ENCODE measurements around the gene ABCC1.

ABCC1 gene

DNA sequence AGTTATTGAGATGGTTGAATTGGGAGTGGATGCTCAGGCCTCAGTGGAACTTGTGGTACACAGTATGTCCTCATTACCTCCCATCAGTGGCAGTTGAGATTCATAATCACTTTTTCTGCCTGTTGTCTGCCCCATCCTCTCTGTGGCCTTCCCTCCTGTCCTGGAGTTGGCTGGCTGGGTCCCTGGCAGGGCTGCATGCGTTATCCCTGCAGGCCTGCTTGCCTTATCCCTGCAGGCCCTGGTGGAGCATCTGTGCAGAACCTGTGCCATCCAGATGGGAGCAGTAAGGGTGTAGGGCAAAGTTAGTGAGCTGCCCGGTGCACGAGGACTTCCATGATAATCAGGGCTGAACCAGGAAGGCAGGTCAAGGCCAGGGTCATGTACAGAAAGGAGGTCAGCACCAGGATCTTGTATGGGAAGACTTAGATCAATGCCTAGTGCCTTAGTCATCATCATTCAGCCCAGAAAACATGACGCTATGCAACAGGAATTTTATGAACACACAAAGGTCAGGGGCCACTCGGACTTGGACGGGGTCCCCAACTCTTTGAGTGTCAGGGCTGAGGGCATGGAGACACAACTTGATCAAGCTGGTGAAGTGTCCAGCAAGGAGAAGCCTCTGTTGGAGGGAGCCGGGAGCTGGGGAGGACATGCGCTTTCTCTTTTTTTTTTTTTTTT lies 47.2 kb downstream of the ABCC1 start:
- H3K9me3 ChIP-seq (ENCODE audit: control insufficient read depth, insufficient read depth, low read length): no peaks in the 10 kb centered on the region
- H3K9ac ChIP-seq (ENCODE audit: low read depth, low read length): no peak overlapping the region; the same call in 1 of the 2 replicates
- H3K4me1 ChIP-seq (ENCODE audit: control insufficient read depth, insufficient read depth, low read length): no peaks in the 10 kb centered on the region
- H3K4me3 ChIP-seq (ENCODE audit: low read depth, low read length): no peak overlapping the region
- no peak overlapping the region for H3K27ac ChIP-seq (ENCODE audit: low read depth, low read length)
- H3K27me3 ChIP-seq (ENCODE audit: control insufficient read depth, insufficient read depth, low read length): no peaks in the 10 kb centered on the region
- H3K36me3 ChIP-seq (ENCODE audit: control insufficient read depth, insufficient read depth, low read length): 0 out of 2 replicates have a peak, but pooled peaks cover 3% of the 10 kb centered on the region

- H3K9ac ChIP-seq (ENCODE audit: low read depth, low read length): no peak overlapping the region
- no peaks in the 10 kb centered on the region for H3K9me3 ChIP-seq (ENCODE audit: control insufficient read depth, insufficient read depth, low read length)
- no peaks in the 10 kb centered on the region for H3K27me3 ChIP-seq (ENCODE audit: control insufficient read depth, insufficient read depth, low read length)
- no peaks in the 10 kb centered on the region for H3K36me3 ChIP-seq (ENCODE audit: control insufficient read depth, insufficient read depth, low read length)
- no peak overlapping the region for H3K27ac ChIP-seq (ENCODE audit: low read depth, low read length)
- H3K4me1 ChIP-seq (ENCODE audit: control insufficient read depth, insufficient read depth, low read length): no peaks in the 10 kb centered on the region
- no peak overlapping the region for H3K4me3 ChIP-seq (ENCODE audit: low read depth, low read length)
Observed at GRCh38 chr16:16000685-16001084, 51.3 kb downstream of the ABCC1 start.

DNA sequence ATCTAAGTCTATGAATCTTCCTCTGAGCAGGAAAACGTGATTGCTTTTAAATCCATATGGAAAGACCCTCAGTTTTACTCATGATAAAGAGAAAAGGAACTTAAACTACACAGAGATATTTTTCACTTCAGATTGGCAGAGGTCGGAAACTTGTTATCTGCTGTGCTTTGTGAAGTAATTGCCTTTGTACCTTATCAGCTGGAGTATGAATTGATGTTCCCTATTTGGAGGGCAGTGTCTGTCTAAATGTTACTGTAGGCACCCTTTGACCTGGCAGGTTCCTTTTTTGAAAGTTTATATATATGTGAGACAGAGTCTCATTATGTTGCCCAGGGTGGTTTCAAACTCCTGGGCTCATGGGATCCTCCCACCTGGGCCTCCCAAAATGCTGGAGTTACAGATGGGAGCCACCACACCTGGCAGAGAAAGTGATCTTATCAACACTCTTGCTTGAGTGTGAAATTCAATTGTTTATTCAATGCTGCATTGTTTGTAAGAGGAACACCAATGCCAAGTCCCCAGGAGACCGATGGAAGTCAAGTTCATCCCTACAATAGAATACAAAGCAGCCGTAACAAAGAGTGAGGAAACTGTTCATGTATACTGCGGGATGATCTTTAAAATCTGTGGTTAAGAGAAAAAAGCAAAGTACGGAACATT lies 52.3 kb downstream of the ABCC1 start:
- Histone ChIP-seq H3K9me3 (ENCODE audit: control insufficient read depth, insufficient read depth, low read length) (no peaks in the 10 kb centered on the region), H3K36me3 (ENCODE audit: control insufficient read depth, insufficient read depth, low read length) (no peaks in the 10 kb centered on the region), H3K27me3 (ENCODE audit: control insufficient read depth, insufficient read depth, low read length) (no peaks in the 10 kb centered on the region), H3K9ac (ENCODE audit: low read depth, low read length) (no peak overlapping the region), H3K4me3 (ENCODE audit: low read depth, low read length) (no peak overlapping the region), H3K4me1 (ENCODE audit: control insufficient read depth, insufficient read depth, low read length) (no peaks in the 10 kb centered on the region), H3K27ac (ENCODE audit: low read depth, low read length) (no peak overlapping the region)

GRCh38 chr16:16003719-16004313 lies 54.4 kb downstream of the ABCC1 start:
- Histone ChIP-seq H3K4me3 (ENCODE audit: low read depth, low read length) (no peak overlapping the region), H3K36me3 (ENCODE audit: control insufficient read depth, insufficient read depth, low read length) (peaks cover 8% of the 10 kb centered on the region; the same call in 1 of the 2 replicates), H3K27me3 (ENCODE audit: control insufficient read depth, insufficient read depth, low read length) (no peaks in the 10 kb centered on the region), H3K9ac (ENCODE audit: low read depth, low read length) (no peak overlapping the region), H3K9me3 (ENCODE audit: control insufficient read depth, insufficient read depth, low read length) (no peaks in the 10 kb centered on the region), H3K27ac (ENCODE audit: low read depth, low read length) (no peak overlapping the region), H3K4me1 (ENCODE audit: control insufficient read depth, insufficient read depth, low read length) (no peaks in the 10 kb centered on the region)

DNA sequence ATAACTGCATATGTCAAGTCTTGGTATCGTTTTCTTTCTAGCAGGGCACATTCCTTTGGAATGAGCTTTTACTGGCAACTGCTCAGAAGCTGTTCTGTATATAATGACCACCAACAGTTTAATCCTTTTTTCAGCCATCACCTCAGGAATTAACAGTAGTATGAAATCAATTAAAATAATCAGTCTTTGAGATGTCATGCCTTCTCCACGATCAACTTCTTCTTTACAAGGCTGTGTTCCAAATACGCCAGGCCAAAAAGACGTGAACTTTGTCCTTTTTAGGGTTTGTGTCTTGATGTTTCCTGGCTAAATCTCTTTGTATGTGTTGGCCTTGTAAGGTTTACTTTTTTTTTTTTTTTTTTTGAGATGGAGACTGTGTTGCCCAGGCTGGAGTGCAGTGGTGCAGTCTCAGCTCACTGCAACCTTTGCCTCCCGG lies 54.9 kb downstream of the ABCC1 start:
- no peak overlapping the region for H3K9ac ChIP-seq (ENCODE audit: low read depth, low read length)
- no peaks in the 10 kb centered on the region for H3K4me1 ChIP-seq (ENCODE audit: control insufficient read depth, insufficient read depth, low read length)

GRCh38 chr16:16005721-16006120 lies 56.3 kb downstream of the ABCC1 start:
- H3K4me1 ChIP-seq (ENCODE audit: control insufficient read depth, insufficient read depth, low read length): no peaks in the 10 kb centered on the region
- peaks cover 27% of the 10 kb centered on the region for H3K36me3 ChIP-seq (ENCODE audit: control insufficient read depth, insufficient read depth, low read length)
- H3K27me3 ChIP-seq (ENCODE audit: control insufficient read depth, insufficient read depth, low read length): no peaks in the 10 kb centered on the region
- no peaks in the 10 kb centered on the region for H3K9me3 ChIP-seq (ENCODE audit: control insufficient read depth, insufficient read depth, low read length)
- no peak overlapping the region for H3K27ac ChIP-seq (ENCODE audit: low read depth, low read length)
- no peak overlapping the region for H3K9ac ChIP-seq (ENCODE audit: low read depth, low read length)
- H3K4me3 ChIP-seq (ENCODE audit: low read depth, low read length): no peak overlapping the region

More for the DNA sequence above, 54.9 kb downstream of the ABCC1 start:
- H3K36me3 ChIP-seq (ENCODE audit: control insufficient read depth, insufficient read depth, low read length): peaks cover 14% of the 10 kb centered on the region
- H3K27ac ChIP-seq (ENCODE audit: low read depth, low read length): no peak overlapping the region
- no peak overlapping the region for H3K4me3 ChIP-seq (ENCODE audit: low read depth, low read length)
- no peaks in the 10 kb centered on the region for H3K27me3 ChIP-seq (ENCODE audit: control insufficient read depth, insufficient read depth, low read length)
- H3K9me3 ChIP-seq (ENCODE audit: control insufficient read depth, insufficient read depth, low read length): no peaks in the 10 kb centered on the region

- H3K9ac ChIP-seq (ENCODE audit: low read depth, low read length): no peak overlapping the region
- H3K9me3 ChIP-seq (ENCODE audit: control insufficient read depth, insufficient read depth, low read length): no peaks in the 10 kb centered on the region
- H3K27me3 ChIP-seq (ENCODE audit: control insufficient read depth, insufficient read depth, low read length): no peaks in the 10 kb centered on the region
- H3K27ac ChIP-seq (ENCODE audit: low read depth, low read length): no peak overlapping the region
- H3K4me3 ChIP-seq (ENCODE audit: low read depth, low read length): no peak overlapping the region
- H3K4me1 ChIP-seq (ENCODE audit: control insufficient read depth, insufficient read depth, low read length): no peaks in the 10 kb centered on the region
- peaks cover 36% of the 10 kb centered on the region for H3K36me3 ChIP-seq (ENCODE audit: control insufficient read depth, insufficient read depth, low read length)
Observed at GRCh38 chr16:16006650-16007049, 57.2 kb downstream of the ABCC1 start.

- no peak overlapping the region for H3K27ac ChIP-seq (ENCODE audit: low read depth, low read length)
- no peaks in the 10 kb centered on the region for H3K9me3 ChIP-seq (ENCODE audit: control insufficient read depth, insufficient read depth, low read length)
- no peaks in the 10 kb centered on the region for H3K27me3 ChIP-seq (ENCODE audit: control insufficient read depth, insufficient read depth, low read length)
- H3K9ac ChIP-seq (ENCODE audit: low read depth, low read length): no peak overlapping the region
- no peaks in the 10 kb centered on the region for H3K4me1 ChIP-seq (ENCODE audit: control insufficient read depth, insufficient read depth, low read length)
- peaks cover 43% of the 10 kb centered on the region for H3K36me3 ChIP-seq (ENCODE audit: control insufficient read depth, insufficient read depth, low read length)
- no peak overlapping the region for H3K4me3 ChIP-seq (ENCODE audit: low read depth, low read length)
Observed at GRCh38 chr16:16007743-16008111, 58.3 kb downstream of the ABCC1 start.

- no peaks in the 10 kb centered on the region for H3K27me3 ChIP-seq (ENCODE audit: control insufficient read depth, insufficient read depth, low read length)
- H3K4me1 ChIP-seq (ENCODE audit: control insufficient read depth, insufficient read depth, low read length): no peaks in the 10 kb centered on the region
- H3K4me3 ChIP-seq (ENCODE audit: low read depth, low read length): no peak overlapping the region
- H3K9me3 ChIP-seq (ENCODE audit: control insufficient read depth, insufficient read depth, low read length): no peaks in the 10 kb centered on the region
- no peak overlapping the region for H3K9ac ChIP-seq (ENCODE audit: low read depth, low read length)
- H3K36me3 ChIP-seq (ENCODE audit: control insufficient read depth, insufficient read depth, low read length): peaks cover 49% of the 10 kb centered on the region
- no peak overlapping the region for H3K27ac ChIP-seq (ENCODE audit: low read depth, low read length)
Observed at GRCh38 chr16:16008666-16009065, 59.2 kb downstream of the ABCC1 start.

DNA sequence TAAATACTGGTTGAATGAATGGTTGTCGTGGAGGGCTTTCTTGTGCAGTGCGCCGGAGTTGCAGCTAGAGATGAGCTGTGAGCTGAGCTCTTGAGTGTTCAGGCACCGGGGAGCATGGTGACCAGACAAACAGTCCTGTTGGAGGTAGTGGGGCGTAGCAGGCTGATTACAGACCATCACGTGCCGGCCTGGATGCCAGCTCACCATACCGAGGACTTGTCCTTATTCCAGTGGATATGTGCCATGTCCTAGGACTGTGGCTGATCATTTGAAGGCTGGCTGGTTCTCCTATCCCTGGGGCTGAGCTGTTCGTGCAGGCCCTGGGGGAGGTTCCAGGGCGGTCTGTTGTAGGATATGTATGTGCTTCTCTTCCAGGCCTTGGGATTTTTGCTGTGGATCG lies 60.0 kb downstream of the ABCC1 start:
- peaks cover 53% of the 10 kb centered on the region for H3K36me3 ChIP-seq (ENCODE audit: control insufficient read depth, insufficient read depth, low read length)
- no peaks in the 10 kb centered on the region for H3K4me1 ChIP-seq (ENCODE audit: control insufficient read depth, insufficient read depth, low read length)
- no peaks in the 10 kb centered on the region for H3K9me3 ChIP-seq (ENCODE audit: control insufficient read depth, insufficient read depth, low read length)
- no peak overlapping the region for H3K27ac ChIP-seq (ENCODE audit: low read depth, low read length)
- H3K4me3 ChIP-seq (ENCODE audit: low read depth, low read length): no peak overlapping the region
- no peak overlapping the region for H3K9ac ChIP-seq (ENCODE audit: low read depth, low read length)
- no peaks in the 10 kb centered on the region for H3K27me3 ChIP-seq (ENCODE audit: control insufficient read depth, insufficient read depth, low read length)

DNA sequence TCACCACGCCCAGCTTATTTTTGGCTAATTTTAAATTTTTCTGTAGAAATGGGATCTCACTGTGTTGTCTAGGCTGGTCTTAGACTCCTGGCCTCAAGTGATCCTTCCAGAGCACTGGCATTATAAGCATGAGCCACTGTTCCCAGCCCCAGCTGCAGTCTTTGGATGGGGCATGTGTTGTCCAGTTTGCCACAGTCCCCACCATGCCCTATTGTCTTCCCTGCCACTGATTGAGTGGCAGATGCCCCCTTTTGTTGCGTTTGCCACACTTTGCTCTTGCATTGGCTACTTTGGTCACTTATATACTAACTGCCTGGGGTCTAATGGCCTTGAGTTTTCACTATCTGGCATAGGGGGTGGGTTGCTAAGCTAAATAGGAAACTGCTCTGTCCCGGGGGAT lies 60.8 kb downstream of the ABCC1 start:
- no peaks in the 10 kb centered on the region for H3K4me1 ChIP-seq (ENCODE audit: control insufficient read depth, insufficient read depth, low read length)
- no peak overlapping the region for H3K4me3 ChIP-seq (ENCODE audit: low read depth, low read length)
- no peak overlapping the region for H3K9ac ChIP-seq (ENCODE audit: low read depth, low read length)
- no peaks in the 10 kb centered on the region for H3K9me3 ChIP-seq (ENCODE audit: control insufficient read depth, insufficient read depth, low read length)
- H3K27ac ChIP-seq (ENCODE audit: low read depth, low read length): no peak overlapping the region
- H3K27me3 ChIP-seq (ENCODE audit: control insufficient read depth, insufficient read depth, low read length): no peaks in the 10 kb centered on the region
- peaks cover 59% of the 10 kb centered on the region for H3K36me3 ChIP-seq (ENCODE audit: control insufficient read depth, insufficient read depth, low read length)

Measured in HUES48 (cell line).